ENCODE results near the gene CENPA.

CENPA gene

GRCh38 chr2:26763019-26763418, 22.8 kb upstream of the CENPA start:
- no peak for DNase-seq

- DNase-seq, result peak; percentile 77
These were observed 21.6 kb upstream of the CENPA start, which contains the start of gene SLC35F6 for GRCh38 chr2:26764078-26764887. SLC35F6 (plus strand) TSS chr2:26764284; CDS start chr2:26764350, 66 bp downstream.

GRCh38 chr2:26764906-26765305, 20.9 kb upstream of the CENPA start:
- DNase-seq, result no peak

- no peak for DNase-seq
These were observed 20.2 kb upstream of the CENPA start for GRCh38 chr2:26765475-26766200.

- no peak for DNase-seq
These were observed 18.7 kb upstream of the CENPA start for GRCh38 chr2:26767129-26767528.

- DNase-seq, result no peak
These were observed 17.9 kb upstream of the CENPA start for GRCh38 chr2:26767894-26768487.

GRCh38 chr2:26768759-26769088, 17.1 kb upstream of the CENPA start:
- DNase-seq, result no peak

- no peak for DNase-seq
These were observed 16.6 kb upstream of the CENPA start for GRCh38 chr2:26769089-26769761.

- no peak for DNase-seq
These were observed 14.8 kb upstream of the CENPA start for GRCh38 chr2:26770986-26771586.

GRCh38 chr2:26772064-26773001, 13.5 kb upstream of the CENPA start:
- no peak for DNase-seq

- no peak for DNase-seq
These were observed 9.6 kb upstream of the CENPA start for GRCh38 chr2:26776195-26776800.

- no peak for DNase-seq
These were observed 7.8 kb upstream of the CENPA start for GRCh38 chr2:26778098-26778497.

GRCh38 chr2:26778507-26778906, 7.3 kb upstream of the CENPA start:
- no peak for DNase-seq

- DNase-seq, result no peak
These were observed 5.6 kb upstream of the CENPA start for GRCh38 chr2:26780203-26780760.

GRCh38 chr2:26782876-26783704, 2.8 kb upstream of the CENPA start:
- no peak for DNase-seq

- no peak for DNase-seq
These were observed 1.2 kb upstream of the CENPA start for GRCh38 chr2:26784570-26785234.

GRCh38 chr2:26786207-26787028, 562 bp downstream of the CENPA start:
- no peak for DNase-seq

GRCh38 chr2:26792720-26793119, 6.9 kb downstream of the CENPA start:
- no peak for DNase-seq
